Measurements from ENCODE around the gene SMPD1.

GRCh38 chr11:6418557-6419008 lies 28.3 kb downstream of the SMPD1 start:
- no peak for TF ChIP-seq POLR2A (IDR thresholded peaks at IDR 0.05)
- no peak for TF ChIP-seq CTCF (IDR thresholded peaks at IDR 0.05)
